Neuronal stem cell (in vitro differentiated cells): ENCODE data around the gene NADSYN1.

Source experiments
- DNase-seq: peaks from one replicate; pipeline ENCODE4 v3.0.0-alpha.2; 2013; ENCODE audit warnings: low spot score
- H2AFZ ChIP-seq: one replicate; pipeline ENCODE4 v1.6.1; 2013; ENCODE audit warnings: mild to moderate bottlenecking, low read length, inconsistent platforms
- H2AK5ac ChIP-seq: 2 replicates; pipeline ENCODE4 v1.6.1; 2013; ENCODE audit warnings: low read depth, mild to moderate bottlenecking, inconsistent platforms, low read length, moderate library complexity, mixed read lengths
- H2BK120ac ChIP-seq: 2 replicates; pipeline ENCODE4 v1.6.1; 2013; ENCODE audit warnings: low read depth, mild to moderate bottlenecking, inconsistent platforms, low read length, moderate library complexity, mixed read lengths
- H2BK12ac ChIP-seq: one replicate; pipeline ENCODE4 v1.6.1; 2013; ENCODE audit warnings: low read length, inconsistent platforms
- H2BK15ac ChIP-seq: 2 replicates; pipeline ENCODE4 v1.6.1; 2013; ENCODE audit warnings: mild to moderate bottlenecking, low read length, inconsistent platforms, mixed read lengths
- H2BK5ac ChIP-seq: one replicate; pipeline ENCODE4 v1.6.1; 2013; ENCODE audit warnings: inconsistent platforms, mild to moderate bottlenecking, low read length, moderate library complexity
- H3K14ac ChIP-seq: one replicate; pipeline ENCODE4 v1.6.1; 2013; ENCODE audit warnings: low read length, inconsistent platforms
- H3K18ac ChIP-seq: 2 replicates; pipeline ENCODE4 v1.6.1; 2013; ENCODE audit warnings: low read length, inconsistent platforms
- H3K23ac ChIP-seq: 2 replicates; pipeline ENCODE4 v1.6.1; 2013; ENCODE audit warnings: low read depth, mild to moderate bottlenecking, mixed read lengths, low read length, inconsistent platforms; ENCODE audit not compliant: poor library complexity
- H3K27ac ChIP-seq: replicated peaks from 3 replicates; pipeline ENCODE4 v1.5.1; 2013; ENCODE audit warnings: low read length, inconsistent platforms
- H3K27me3 ChIP-seq, 3 experiments: 2 replicates each; pipeline ENCODE4 v1.6.1; 2013; ENCODE audit warnings: low read length in 3 of 3, mild to moderate bottlenecking in 2 of 3, inconsistent platforms in 1 of 3, low read depth in 1 of 3, mixed read lengths in 1 of 3, moderate library complexity in 1 of 3; ENCODE audit not compliant: control insufficient read depth in 3 of 3, insufficient read depth in 3 of 3
- H3K36me3 ChIP-seq, 2 donors: replicated peaks in 1 of 2; 2 replicates each; pipeline ENCODE4 v1.6.1; 2013; ENCODE audit warnings: low read length in 2 of 2; ENCODE audit not compliant: control insufficient read depth in 2 of 2, insufficient read depth in 2 of 2
- H3K4ac ChIP-seq: 2 replicates; pipeline ENCODE4 v1.6.1; 2013; ENCODE audit warnings: inconsistent platforms, mild to moderate bottlenecking, low read length, moderate library complexity
- H3K4me1 ChIP-seq, 2 donors: 1 replicate in 1 of 2; 2 replicates in 1 of 2; pipeline ENCODE4 v1.6.1; 2013; ENCODE audit warnings: low read length in 2 of 2, low read depth in 1 of 2; ENCODE audit not compliant: control insufficient read depth in 2 of 2, insufficient read depth in 1 of 2
- H3K4me2 ChIP-seq: one replicate; pipeline ENCODE4 v1.6.1; 2013; ENCODE audit warnings: mild to moderate bottlenecking, low read length, inconsistent platforms; ENCODE audit not compliant: insufficient read depth, poor library complexity, severe bottlenecking
- H3K4me3 ChIP-seq, 2 donors: 2 replicates each; pipeline ENCODE4 v1.5.1; 2013; ENCODE audit warnings: low read length in 2 of 2, mild to moderate bottlenecking in 2 of 2, inconsistent platforms in 1 of 2, moderate library complexity in 1 of 2
- H3K79me1 ChIP-seq: one replicate; pipeline ENCODE4 v1.6.1; 2013; ENCODE audit warnings: low read depth, mild to moderate bottlenecking, inconsistent platforms, low read length, moderate library complexity
- H3K9ac ChIP-seq: one replicate; pipeline ENCODE4 v1.6.1; 2013; ENCODE audit warnings: mild to moderate bottlenecking, low read depth, low read length, inconsistent platforms; ENCODE audit not compliant: poor library complexity
- H3K9me3 ChIP-seq, 2 donors: replicated peaks in 1 of 2; 2 replicates each; pipeline versions ENCODE3 to v1.6.1; 2013; ENCODE audit warnings: low read length in 2 of 2, mild to moderate bottlenecking in 2 of 2, inconsistent platforms in 1 of 2, low read depth in 1 of 2, mixed read lengths in 1 of 2, moderate library complexity in 1 of 2; ENCODE audit not compliant: control insufficient read depth in 2 of 2, insufficient read depth in 1 of 2
- H4K8ac ChIP-seq: one replicate; pipeline ENCODE4 v1.6.1; 2013; ENCODE audit warnings: low read depth, mild to moderate bottlenecking, inconsistent platforms, low read length, moderate library complexity
- H4K91ac ChIP-seq: one replicate; pipeline ENCODE4 v1.6.1; 2013; ENCODE audit warnings: low read length, low read depth, mild to moderate bottlenecking, inconsistent platforms; ENCODE audit not compliant: poor library complexity
- WGBS, 2 donors: extraction: QIAGEN DNeasy Blood & Tissue Kit; methylation state at CpG; one replicate each; pipeline ENCODE4 v1.1.7; 2013; ENCODE audit warnings: missing lambda C conversion rate in 2 of 2, mixed read lengths in 1 of 2; ENCODE audit not compliant: insufficient read length in 2 of 2, insufficient replicate concordance in 1 of 2; ENCODE audit errors: extremely low coverage in 2 of 2; 5-methylcytosine and 5-hydroxymethylcytosine counted together

The NADSYN1 gene

GRCh38 chr11:71507102-71507501, 54.1 kb downstream of the NADSYN1 start:
- Histone ChIP-seq H3K4me3 (no peak overlapping the region), H3K18ac (no peak overlapping the region), H2BK15ac (no peak overlapping the region), H3K36me3 (no peaks in the 10 kb centered on the region), H3K79me1 (peaks cover 2% of the 10 kb centered on the region), H3K9me3 (peaks cover 3 to 20% of the 10 kb centered on the region in 2 donors), H3K9ac (no peak overlapping the region), H4K8ac (no peak overlapping the region), H4K91ac (no peak overlapping the region), H3K4me1 (peaks cover 9 to 11% of the 10 kb centered on the region in 2 donors), H3K4ac (no peak overlapping the region), H3K14ac (no peak overlapping the region), H3K23ac (no peak overlapping the region), H2BK120ac (no peak overlapping the region), H2AK5ac (no peak overlapping the region), H2BK12ac (no peak overlapping the region), H2BK5ac (no peak overlapping the region), H3K4me2 (no peak overlapping the region), H3K27ac (no peak overlapping the region), H2AFZ (no peak overlapping the region), H3K27me3 (no peaks in the 10 kb centered on the region)
- no CpG with 5 or more reads among the region's 5 CpGs for WGBS, 2 donors
- no peak for DNase-seq

GRCh38 chr11:71518506-71519471, 65.8 kb downstream of the NADSYN1 start:
- H3K27ac ChIP-seq = no peak overlapping the region

GRCh38 chr11:71519546-71519945, 66.5 kb downstream of the NADSYN1 start:
- no peaks in the 10 kb centered on the region for H3K9me3 ChIP-seq
- no peak overlapping the region for H2AFZ ChIP-seq
- H3K36me3 ChIP-seq = no peaks in the 10 kb centered on the region
- no peak overlapping the region for H4K91ac ChIP-seq
- no peaks in the 10 kb centered on the region for H3K79me1 ChIP-seq
- H3K9ac ChIP-seq = no peak overlapping the region
- WGBS, 2 donors = no CpG with 5 or more reads among the region's 10 CpGs
- H3K23ac ChIP-seq = no peak overlapping the region
- H4K8ac ChIP-seq = no peak overlapping the region
- H3K4ac ChIP-seq = no peak overlapping the region
- no peaks in the 10 kb centered on the region for H3K27me3 ChIP-seq
- H2BK12ac ChIP-seq = no peak overlapping the region
- H3K4me2 ChIP-seq = no peak overlapping the region
- H2BK15ac ChIP-seq = no peak overlapping the region
- no peak overlapping the region for H2AK5ac ChIP-seq
- H3K4me1 ChIP-seq = no peaks in the 10 kb centered on the region
- H2BK120ac ChIP-seq = no peak overlapping the region
- H2BK5ac ChIP-seq = no peak overlapping the region
- H3K27ac ChIP-seq = no peak overlapping the region
- no peak overlapping the region for H3K4me3 ChIP-seq
- DNase-seq = no peak
- H3K18ac ChIP-seq = no peak overlapping the region
- no peak overlapping the region for H3K14ac ChIP-seq

More at GRCh38 chr11:71518506-71519471, 65.8 kb downstream of the NADSYN1 start:
- H2BK5ac ChIP-seq = no peak overlapping the region
- no peaks in the 10 kb centered on the region for H3K79me1 ChIP-seq
- no peaks in the 10 kb centered on the region for H3K27me3 ChIP-seq
- H3K9me3 ChIP-seq = no peaks in the 10 kb centered on the region
- no peak overlapping the region for H3K14ac ChIP-seq
- no peak overlapping the region for H2BK12ac ChIP-seq
- WGBS, 2 donors = no CpG with 5 or more reads among the region's 55 CpGs
- peak overlapping the region; percentile 38 for H3K18ac ChIP-seq
- no peak for DNase-seq
- no peak overlapping the region for H3K4me2 ChIP-seq
- no peak overlapping the region for H3K4ac ChIP-seq
- H2AK5ac ChIP-seq = peak overlapping the region; percentile 37
- no peak overlapping the region for H4K91ac ChIP-seq
- H2AFZ ChIP-seq = no peak overlapping the region
- H3K4me1 ChIP-seq = no peaks in the 10 kb centered on the region
- no peak overlapping the region for H3K9ac ChIP-seq
- no peak overlapping the region for H4K8ac ChIP-seq
- H3K23ac ChIP-seq = peak overlapping the region; percentile 43
- H3K4me3 ChIP-seq = no peak overlapping the region
- no peak overlapping the region for H2BK120ac ChIP-seq
- H3K36me3 ChIP-seq = no peaks in the 10 kb centered on the region
- no peak overlapping the region for H2BK15ac ChIP-seq

- H3K9ac ChIP-seq = no peak overlapping the region
- H3K4ac ChIP-seq = no peak overlapping the region
- no peak overlapping the region for H3K4me2 ChIP-seq
- H3K9me3 ChIP-seq = no peaks in the 10 kb centered on the region
- H2AK5ac ChIP-seq = no peak overlapping the region
- no peak overlapping the region for H3K23ac ChIP-seq
- H3K27ac ChIP-seq = no peak overlapping the region
- no peak overlapping the region for H4K8ac ChIP-seq
- no peak overlapping the region for H3K4me3 ChIP-seq
- H3K27me3 ChIP-seq = peaks cover 0 to 5% (median 0%) of the 10 kb centered on the region in 3 experiments
- DNase-seq = no peak
- H2BK120ac ChIP-seq = no peak overlapping the region
- no peaks in the 10 kb centered on the region for H3K36me3 ChIP-seq
- H3K4me1 ChIP-seq = no peaks in the 10 kb centered on the region
- H3K79me1 ChIP-seq = no peaks in the 10 kb centered on the region
- no peak overlapping the region for H3K18ac ChIP-seq
- no peak overlapping the region for H2AFZ ChIP-seq
- H2BK12ac ChIP-seq = no peak overlapping the region
- H2BK15ac ChIP-seq = no peak overlapping the region
- no peak overlapping the region for H2BK5ac ChIP-seq
- no peak overlapping the region for H4K91ac ChIP-seq
- no CpG with 5 or more reads among the region's 3 CpGs for WGBS, 2 donors
- no peak overlapping the region for H3K14ac ChIP-seq
These were observed 72.4 kb downstream of the NADSYN1 start for GRCh38 chr11:71525188-71525937.
